Heart left ventricle (tissue), 16 donors: ENCODE measurements around the gene TAP1. TPM values are rescaled to one million over a fixed set of nuclear protein-coding genes. Genes with fewer than 3 reads are reported as not detected.

Source experiments
- ATAC-seq, 4 donors: fragments of 200-7000 bp; cut with Tn5 transposase; one replicate each; pipeline ENCODE4 v1.9.1; 2020 to 2022; ENCODE audit warnings: moderate library complexity in 4 of 4, mild to moderate bottlenecking in 3 of 4, moderate number of reproducible peaks in 1 of 4
- DNase-seq, 5 donors: peaks; one replicate each; pipeline ENCODE4 v3.0.0-alpha.2; 2020
- H3K27ac ChIP-seq, 12 donors: fragments of 200-600 bp; sonication (generic) in 4 of 12; one replicate each; pipeline versions ENCODE4 v1.5.0 to v1.8.0; 2016 to 2022; ENCODE audit warnings: mild to moderate bottlenecking in 2 of 12
- H3K27me3 ChIP-seq, 9 donors: fragments of 200-600 bp; sonication (generic) in 2 of 9; one replicate each; pipeline versions ENCODE4 v1.5.1 to v1.8.0; 2016 to 2022; ENCODE audit warnings: mild to moderate bottlenecking in 3 of 9
- H3K36me3 ChIP-seq, 9 donors: fragments of 200-600 bp; sonication (generic) in 2 of 9; one replicate each; pipeline versions ENCODE4 v1.5.0 to v1.8.0; 2018 to 2022; ENCODE audit warnings: mild to moderate bottlenecking in 2 of 9
- H3K4me1 ChIP-seq, 12 donors: fragments of 200-600 bp; sonication (generic) in 4 of 12; one replicate each; pipeline versions ENCODE4 v1.5.0 to v1.8.0; 2016 to 2022; ENCODE audit warnings: mild to moderate bottlenecking in 3 of 12
- H3K4me3 ChIP-seq, 12 donors: fragments of 200-600 bp; sonication (generic) in 4 of 12; one replicate each; pipeline versions ENCODE4 v1.5.0 to v1.8.0; 2017 to 2022; ENCODE audit warnings: mild to moderate bottlenecking in 9 of 12, moderate library complexity in 4 of 12
- H3K9me3 ChIP-seq, 12 donors: fragments of 200-600 bp; sonication (generic) in 4 of 12; one replicate each; pipeline versions ENCODE4 v1.5.0 to v1.8.0; 2016 to 2022; ENCODE audit warnings: mild to moderate bottlenecking in 1 of 12
- POLR2A ChIP-seq, 2 donors: fragments of 450-650 bp; IDR thresholded peaks; one replicate each; pipeline ENCODE4 v1.6.1; 2017; ENCODE audit warnings: antibody characterized with exemption in 2 of 2, mild to moderate bottlenecking in 2 of 2, moderate library complexity in 2 of 2
- WGBS, 4 donors: extraction: QIAGEN DNeasy Blood & Tissue Kit in 2 of 4; methylation state at CpG; one replicate each; pipeline versions ENCODE4 v1.1.5 to v1.1.7; 2013 to 2018; 5-methylcytosine and 5-hydroxymethylcytosine counted together
- intact Hi-C, 10 donors: fragments of 100-400 bp; cut with DNase I; formaldehyde crosslinking; loops; one replicate each; pipeline versions ENCODE4 v1.11.1 to v1.14.2; 2022
- polyA plus RNA-seq, 2 donors: library from polyadenylated mRNA; stranded (reverse); fragments of 200-250 nt; gene quantifications; one replicate each; pipeline ENCODE4 v1.2.3, GENCODE V29; 2013
- total RNA-seq, 9 donors: library from RNA; depleted of rRNA in 2 of 9; stranded (reverse); fragments of >200 nt in 2 of 9; fragmentation: NEBNext Ultra II Directional in 3 of 9; extraction: Animal tissue kit (Norgen Biotek cat#: 25700) in 3 of 9; gene quantifications; one replicate each; pipeline versions ENCODE4 v1.1.0 to v1.2.4, GENCODE V29; 2016 to 2023
- TF ChIP-seq, protein P1 (sequence below), 12 donors: fragments of 200-600 bp; sonication (generic) in 4 of 12; IDR thresholded peaks; one replicate each; pipeline versions ENCODE4 v1.5.0 to v1.8.0; 2018 to 2022; ENCODE audit warnings: antibody characterized with exemption in 12 of 12, mild to moderate bottlenecking in 5 of 12
- donor health status: ischemic (EF 13 %, LVEDD 7.1; RV severe dilation, severe dysfunction).
- donor health status: healthy with polysubstance abuse.
- donor health status: DM: no; HTN: yes; CAD: no.
- donor health status: DM: no; HTN: no; CAD: no.
- donor health status: ischemic (EF 25% LVEDD 6.9; RV normal size, moderate dysfunction).
- donor health status: ischemic (EF 25% LVEDD 5.7; RV mildly dilated, moderate dysfunction).
- donor health status: healthy.
- donor health status: DM: yes; HTN: yes; CAD: no.
- donor health status: ischemic (EF 35%, LVEDD 5.7; RV mildly dilated, moderate dysfunction).
- donor health status: nonischemic (EF 11% LVEDD 7.7; RV severe dilation, severe dysfunction).
- donor health status: DM: yes; HTN: yes; CAD: no.
- donor health status: PGD.
- donor health status: ischemic (EF 29% LVEDD 5.4; RV normal size, mild dysfunction).
- donor health status: nonischemic (EF 23%, LVEDD 6.1; RV moderate dilation, normal function).

Gene TAP1
- total and polyA plus RNA-seq, 11 donors: 15.1 to 207 (median 21.6) TPM

DNA sequence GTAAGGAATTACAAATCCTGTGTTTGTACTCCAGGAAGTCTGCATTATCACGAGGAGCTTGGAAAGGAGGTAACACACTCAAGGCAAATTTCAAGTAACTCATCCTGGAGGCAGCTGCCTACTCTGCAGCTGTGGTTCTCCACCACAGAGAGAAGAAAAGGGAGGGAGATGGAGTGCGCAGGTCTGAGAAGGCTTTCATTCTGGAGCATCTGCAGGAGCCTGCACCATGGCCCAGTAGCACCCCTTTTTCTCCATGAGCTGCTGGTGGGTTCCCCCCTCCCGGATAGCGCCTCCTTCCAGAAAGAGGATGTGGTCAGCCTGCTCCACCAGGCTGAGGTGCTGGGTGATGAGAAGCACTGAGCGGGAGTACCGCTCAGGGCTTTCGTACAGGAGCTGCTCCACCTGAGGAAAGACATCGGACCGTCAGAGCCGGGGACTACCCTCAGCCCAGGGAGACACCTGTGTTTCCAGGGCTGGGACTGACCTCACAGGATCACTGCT is 8.1 kb downstream of the TAP1 start:
- Histone ChIP-seq H3K27me3 (no peaks in the 10 kb centered on the region), H3K27ac (peak overlapping the region; percentile 80 to 100 (median 96)), H3K4me3 (peak overlapping the region in 10 of 12 donors; percentile 64 to 93 (median 82)), H3K9me3 (no peaks in the 10 kb centered on the region), H3K4me1 (peaks cover 0 to 87% (median 16%) of the 10 kb centered on the region in 12 donors), H3K36me3 (peaks cover 0 to 82% (median 70%) of the 10 kb centered on the region in 9 donors)
- peak in 3 of 5 donors; percentile 25 to 54 (median 33) for DNase-seq
- no peak for TF ChIP-seq POLR2A (IDR thresholded peaks at IDR 0.05)
- TF ChIP-seq, protein P1, sequence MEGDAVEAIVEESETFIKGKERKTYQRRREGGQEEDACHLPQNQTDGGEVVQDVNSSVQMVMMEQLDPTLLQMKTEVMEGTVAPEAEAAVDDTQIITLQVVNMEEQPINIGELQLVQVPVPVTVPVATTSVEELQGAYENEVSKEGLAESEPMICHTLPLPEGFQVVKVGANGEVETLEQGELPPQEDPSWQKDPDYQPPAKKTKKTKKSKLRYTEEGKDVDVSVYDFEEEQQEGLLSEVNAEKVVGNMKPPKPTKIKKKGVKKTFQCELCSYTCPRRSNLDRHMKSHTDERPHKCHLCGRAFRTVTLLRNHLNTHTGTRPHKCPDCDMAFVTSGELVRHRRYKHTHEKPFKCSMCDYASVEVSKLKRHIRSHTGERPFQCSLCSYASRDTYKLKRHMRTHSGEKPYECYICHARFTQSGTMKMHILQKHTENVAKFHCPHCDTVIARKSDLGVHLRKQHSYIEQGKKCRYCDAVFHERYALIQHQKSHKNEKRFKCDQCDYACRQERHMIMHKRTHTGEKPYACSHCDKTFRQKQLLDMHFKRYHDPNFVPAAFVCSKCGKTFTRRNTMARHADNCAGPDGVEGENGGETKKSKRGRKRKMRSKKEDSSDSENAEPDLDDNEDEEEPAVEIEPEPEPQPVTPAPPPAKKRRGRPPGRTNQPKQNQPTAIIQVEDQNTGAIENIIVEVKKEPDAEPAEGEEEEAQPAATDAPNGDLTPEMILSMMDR (IDR thresholded peaks at IDR 0.05): no peak
- 57 to 64% (median 59%) methylated on average over 8 to 10 of the region's 10 CpGs for WGBS, 4 donors
- intact Hi-C loops: loop anchor here in 1 of 10 donors (1.0 kb wide), 1 partner anchor 8 kb away; the partner anchor contains the start of gene TAP1
- ATAC-seq: peak in 1 of 4 donors; percentile 11

- Histone ChIP-seq H3K27ac (peak overlapping the region; percentile 80 to 100 (median 96)), H3K9me3 (no peaks in the 10 kb centered on the region), H3K4me3 (peak overlapping the region; percentile 61 to 93 (median 81)), H3K27me3 (no peaks in the 10 kb centered on the region), H3K4me1 (peaks cover 0 to 87% (median 16%) of the 10 kb centered on the region in 12 donors), H3K36me3 (peaks cover 0 to 82% (median 70%) of the 10 kb centered on the region in 9 donors)
- DNase-seq (no peak), ATAC-seq (no peak)
- WGBS, 4 donors: 27 to 31% (median 28%) methylated on average over 19 of the region's 19 CpGs
- TF ChIP-seq, protein P1 (IDR thresholded peaks at IDR 0.05): no peak
- TF ChIP-seq POLR2A (IDR thresholded peaks at IDR 0.05): peak in 1 of 2 donors; percentile 70
- intact Hi-C loops: loop anchor here in 5 of 10 donors (1.0 to 5.0 kb wide), 4 partner anchors 7 to 127 kb away; partner anchors contain the start of genes TAP1 (in 4 of the 5) and BRD2 (in 1 of the 5)
These were observed 8.6 kb downstream of the TAP1 start for GRCh38 chr6:32844839-32845383.

- ATAC-seq (peak; percentile 94 to 97 (median 96)), DNase-seq (peak; percentile 95 to 97 (median 96))
- peaks cover 0 to 77% (median 64%) of the 10 kb centered on the region in 9 donors for H3K36me3 ChIP-seq
- H3K4me1 ChIP-seq: peaks cover 0 to 85% (median 16%) of the 10 kb centered on the region in 12 donors
- peak within 1 kb of the TSS; percentile 80 to 100 (median 96) for H3K27ac ChIP-seq
- intact Hi-C loops: loop anchor here in 4 of 10 donors (1.0 to 5.0 kb wide), 4 partner anchors 8 to 128 kb away; partner anchors contain the start of genes TAP1 (in 3 of the 4) and BRD2 (in 1 of the 4)
- no peaks in the 10 kb centered on the region for H3K9me3 ChIP-seq
- WGBS, 4 donors: 0 to 2% (median 1%) methylated on average over 38 to 40 of the region's 40 CpGs
- TF ChIP-seq, protein P1 (IDR thresholded peaks at IDR 0.05): peak in 7 of 12 donors; percentile 17 to 57 (median 35)
- peak in 1 of 2 donors; percentile 85 for TF ChIP-seq POLR2A (IDR thresholded peaks at IDR 0.05)
- H3K4me3 ChIP-seq: peak within 1 kb of the TSS; percentile 61 to 93 (median 81)
- no peaks in the 10 kb centered on the region for H3K27me3 ChIP-seq
These were observed 9.3 kb downstream of the TAP1 start, which contains the start of gene PSMB8 for GRCh38 chr6:32843979-32844838. TSS of gene PSMB8 (minus strand) at chr6:32844047. CDS start at chr6:32843996, 51 bp downstream.
